ENCODE data around the gene LDAF1.

- no peak for TF ChIP-seq CTCF (conservative IDR thresholded peaks at IDR 0.05 in 1 of 2, IDR thresholded peaks at IDR 0.05 in 1 of 2; ENCODE audit: low read depth in 1 of 2, low read length in 2 of 2)
- TF ChIP-seq EZH2 (IDR thresholded peaks at IDR 0.05; ENCODE audit: low read length, missing control alignments), result no peak
These were observed 32.0 kb upstream of the LDAF1 start for GRCh38 chr16:21126518-21126917.
